ENCODE data around the gene GMDS. TPM values are rescaled to one million over a fixed set of nuclear protein-coding genes. Genes with fewer than 3 reads are reported as not detected.

GMDS gene
- total and polyA plus RNA-seq, 2 of the 8 experiments (the other 6 are each of a cell fraction or from before 2014, with no cell fraction given), result 16.8 to 50.0 TPM

DNA sequence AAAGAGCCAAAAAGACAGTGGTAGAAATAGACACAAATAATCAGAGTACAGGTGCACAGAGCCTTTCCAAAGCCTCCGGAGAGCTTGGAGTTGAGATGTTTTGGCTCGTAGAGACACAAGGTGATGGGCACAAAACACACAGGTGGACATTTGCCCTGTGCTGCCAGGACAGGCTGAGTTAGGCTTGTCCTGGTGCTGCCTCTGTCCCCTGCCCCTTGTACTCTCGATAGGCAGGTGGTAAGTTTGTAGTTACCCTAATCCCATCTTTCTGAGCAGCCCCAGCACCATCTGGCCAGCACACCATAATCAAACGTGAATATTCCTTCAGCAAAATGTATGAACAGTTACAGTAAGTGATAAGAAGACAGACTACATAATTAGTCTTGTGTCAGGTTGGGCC, 540.2 kb downstream of the GMDS start:
- H4K20me1 ChIP-seq (replicated peaks in 1 of 2; ENCODE audit: control insufficient read depth in 1 of 2, insufficient read depth in 2 of 2, low read length in 2 of 2), result peaks cover 0 to 2% of the 10 kb centered on the region in 2 experiments
- H3K4ac ChIP-seq (replicated peaks; ENCODE audit: insufficient read length, low read depth, low read length), result no peak overlapping the region
- no peak overlapping the region for H3K9ac ChIP-seq (replicated peaks in 1 of 4; ENCODE audit: extremely low read depth in 1 of 4, low read depth in 3 of 4, low read length in 3 of 4)
- H4K5ac ChIP-seq (ENCODE audit: insufficient read length, low read depth, low read length), result no peak overlapping the region
- no peak overlapping the region for H2BK20ac ChIP-seq (ENCODE audit: low read length)
- no peak for FAIRE-seq
- CTCF ChIA-PET (ENCODE audit: partially characterized antibody), result interaction anchor here (0.9 to 1.2 kb wide), 2 partner anchors 18 to 55 kb away, joined by 3 to 4 read pairs; no protein-coding TSS in a partner anchor
- H3K36me3 ChIP-seq (ENCODE audit: control insufficient read depth in 2 of 4, insufficient read depth in 4 of 4, low read length in 3 of 4), result no peaks in the 10 kb centered on the region
- H3K18ac ChIP-seq (ENCODE audit: extremely low read depth, low read length), result no peak overlapping the region
- H2AK5ac ChIP-seq (ENCODE audit: low read depth, low read length), result no peak overlapping the region
- H2BK15ac ChIP-seq (ENCODE audit: low read length), result no peak overlapping the region
- H2AFZ ChIP-seq (ENCODE audit: low read length), result no peak overlapping the region
- no peak overlapping the region for H3K4me3 ChIP-seq (ENCODE audit: extremely low read depth in 1 of 4, insufficient read depth in 2 of 4, low read depth in 3 of 4, low read length in 4 of 4)
- no peak overlapping the region for H3K23ac ChIP-seq (ENCODE audit: insufficient read length)
- POLR2A ChIA-PET (ENCODE audit: partially characterized antibody), result no interaction called here
- no peaks in the 10 kb centered on the region for H3K79me2 ChIP-seq (ENCODE audit: control insufficient read depth in 1 of 2, insufficient read depth in 2 of 2, low read length in 2 of 2)
- H3K27ac ChIP-seq (ENCODE audit: low read depth, low read length), result no peak overlapping the region
- H2BK12ac ChIP-seq (ENCODE audit: low read depth, low read length), result no peak overlapping the region
- H3K27me3 ChIP-seq (replicated peaks in 1 of 4; ENCODE audit: control insufficient read depth in 3 of 4, extremely low read depth in 1 of 4, insufficient read depth in 3 of 4, low read length in 3 of 4), result no peaks in the 10 kb centered on the region
- H3K79me1 ChIP-seq (ENCODE audit: low read depth, low read length), result no peaks in the 10 kb centered on the region
- H4K91ac ChIP-seq (replicated peaks; ENCODE audit: insufficient read length, low read length), result no peak overlapping the region
- 86% methylated on average over 4 of the region's 4 CpGs; no CpG with 5 or more reads in 1 of the 2 experiments for WGBS, 2 experiments (ENCODE audit: extremely low coverage in 1 of 2, insufficient coverage in 1 of 2, insufficient read length in 1 of 2, insufficient replicate concordance in 2 of 2, low coverage in 1 of 2, low lambda C conversion rate in 2 of 2, missing lambda C conversion rate in 1 of 2)
- no peak overlapping the region for H3K56ac ChIP-seq (replicated peaks; ENCODE audit: insufficient read length, low read depth, low read length)
- DNase-seq (ENCODE audit: low read depth in 1 of 2, low spot score in 2 of 2), result no peak
- no peaks in the 10 kb centered on the region for H3K23me2 ChIP-seq (ENCODE audit: low read depth, low read length)
- no peak overlapping the region for H2BK120ac ChIP-seq (replicated peaks; ENCODE audit: low read depth, low read length)
- H4K8ac ChIP-seq (ENCODE audit: extremely low read depth, insufficient read depth, low read length), result no peak overlapping the region
- H3K9me3 ChIP-seq (ENCODE audit: insufficient read depth in 2 of 2, low read depth in 1 of 2, low read length in 1 of 2), result no peaks in the 10 kb centered on the region
- no peak overlapping the region for H2BK5ac ChIP-seq (ENCODE audit: low read depth, low read length)
- H3K4me2 ChIP-seq (ENCODE audit: insufficient read depth in 1 of 2, low read depth in 2 of 2, low read length in 2 of 2), result no peak overlapping the region
- H3K4me1 ChIP-seq (replicated peaks in 1 of 4; ENCODE audit: control insufficient read depth in 3 of 4, insufficient read depth in 4 of 4, low read length in 3 of 4), result no peaks in the 10 kb centered on the region
- no peak overlapping the region for H3K14ac ChIP-seq (ENCODE audit: insufficient read length)
- TF ChIP-seq TEAD4 (IDR thresholded peaks at IDR 0.05; ENCODE audit: low read depth, low read length) (no peak), RXRA (IDR thresholded peaks at IDR 0.05; ENCODE audit: insufficient read depth, low read depth, low read length) (no peak), CBX8 (IDR thresholded peaks at IDR 0.05; ENCODE audit: borderline replicate concordance, low read depth, low read length) (no peak), CHD2 (IDR thresholded peaks at IDR 0.05; ENCODE audit: low read length) (no peak), CTBP2 (IDR thresholded peaks at IDR 0.05; ENCODE audit: borderline replicate concordance, insufficient read depth, insufficient read length, low read length) (no peak), ATF3 (IDR thresholded peaks at IDR 0.05; ENCODE audit: insufficient read depth, low read depth, low read length) (no peak), GABPA (IDR thresholded peaks at IDR 0.05; ENCODE audit: borderline replicate concordance, insufficient read depth, low read length) (no peak), TCF12 (IDR thresholded peaks at IDR 0.05; ENCODE audit: low read depth, low read length) (no peak), TAF7 (optimal IDR thresholded peaks at IDR 0.05; ENCODE audit: borderline replicate concordance, low read depth, low read length) (no peak), JUN (IDR thresholded peaks at IDR 0.05; ENCODE audit: low read depth, low read length) (no peak), ATF2 (IDR thresholded peaks at IDR 0.05; ENCODE audit: low read length) (no peak), BRCA1 (IDR thresholded peaks at IDR 0.05; ENCODE audit: low read depth, low read length) (no peak), YY1 (IDR thresholded peaks at IDR 0.05; ENCODE audit: low read depth, low read length) (no peak)
